GM03348 (cell line): ENCODE results near the gene CAPS2.
"Not testable (repeated sequence)": the region's sequence is repeated elsewhere in the genome, so short reads cannot be mapped to it uniquely, and the experiment has no call there.

Experiments
- DNase-seq: peaks from one replicate; pipeline ENCODE4 v3.0.0; 2012; ENCODE audit warnings: low spot score

Gene CAPS2

GRCh38 chr12:75329918-75330826 lies at the start of gene CAPS2:
CAPS2 (minus strand) TSS chr12:75330324; CDS start chr12:75326498, 3,826 bp downstream.
- DNase-seq = peak; percentile 95

GRCh38 chr12:75378354-75378753 lies 48.2 kb upstream of the CAPS2 start:
- DNase-seq = peak; percentile 42

DNA sequence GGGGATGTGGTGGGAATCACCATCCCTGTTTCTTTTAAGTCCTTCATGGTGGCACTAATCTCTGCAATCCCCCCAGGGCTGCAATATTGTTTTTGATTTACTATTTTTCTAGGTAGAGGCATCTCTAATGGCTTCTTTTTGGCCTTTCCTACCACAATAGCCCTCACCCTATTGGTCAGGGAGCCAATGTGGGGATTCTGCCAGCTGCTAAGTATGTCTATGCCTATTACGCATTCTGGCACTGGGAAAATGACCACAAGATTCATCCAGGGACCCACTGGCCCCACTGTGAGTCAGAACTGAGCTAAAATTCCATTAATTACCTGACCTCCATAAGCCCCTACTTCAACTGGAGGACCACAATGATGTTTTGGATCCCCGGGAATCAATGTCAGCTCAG lies 44.8 kb upstream of the CAPS2 start:
- DNase-seq = no peak

DNA sequence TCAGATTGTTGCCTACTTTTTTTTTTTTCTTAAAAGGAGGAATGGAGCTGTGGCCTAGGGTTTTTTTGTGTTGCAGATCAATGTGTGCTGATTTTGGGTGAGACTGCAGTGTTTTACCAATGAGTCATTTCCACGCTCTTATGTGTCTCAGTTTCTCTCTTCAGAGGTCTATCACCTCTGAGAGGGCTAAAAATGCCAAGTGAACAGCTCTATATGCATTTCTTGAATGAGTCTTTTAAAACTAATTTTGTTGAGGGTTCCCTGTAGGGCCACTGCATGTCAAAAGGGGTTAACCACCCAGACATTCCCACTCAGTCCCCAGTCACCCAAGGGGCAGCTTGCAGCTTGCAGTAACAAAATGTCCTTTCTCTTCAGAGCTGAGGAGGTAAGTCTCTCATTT lies 36.5 kb upstream of the CAPS2 start:
- no peak for DNase-seq

DNA sequence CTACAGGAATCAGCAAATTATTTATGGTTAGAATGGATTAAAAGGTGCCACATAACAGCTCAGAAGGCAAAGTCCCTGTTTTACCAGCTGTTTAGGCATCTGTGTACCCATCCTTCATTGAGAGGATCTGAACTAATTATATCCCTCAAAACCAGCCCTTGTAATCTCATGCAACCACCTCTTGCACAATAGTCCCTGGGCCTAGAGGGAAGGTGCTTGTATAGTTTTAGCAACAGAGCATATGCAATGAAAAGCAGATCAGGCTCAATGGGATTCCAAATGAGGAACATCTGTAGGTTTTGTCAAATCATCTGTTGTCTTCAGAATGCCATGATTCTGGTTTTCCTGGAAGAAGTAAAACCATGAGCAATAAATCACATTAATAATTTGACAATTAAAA lies 34.8 kb upstream of the CAPS2 start:
- DNase-seq = peak; percentile 27

- DNase-seq = no peak
These were observed 31.3 kb upstream of the CAPS2 start for GRCh38 chr12:75361408-75361807.

DNA sequence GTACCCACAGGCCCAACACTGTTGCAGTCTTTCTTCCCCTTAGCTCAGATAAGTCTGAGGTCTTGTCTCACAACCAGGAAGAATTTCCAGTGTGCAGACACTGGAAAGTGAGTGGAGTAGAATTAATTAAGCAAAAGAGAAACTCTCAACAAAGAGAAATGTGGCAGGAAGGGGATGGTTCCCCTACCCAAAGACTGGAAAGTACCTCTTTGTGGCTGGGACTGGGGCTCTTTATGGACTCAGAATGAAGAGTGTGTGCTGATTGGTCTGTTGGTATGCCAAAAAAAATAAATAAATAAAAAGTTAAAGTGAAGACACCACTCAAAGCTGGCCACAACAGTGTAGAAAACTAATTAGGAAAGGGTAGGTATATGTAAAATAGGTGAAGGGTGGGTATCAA lies 30.8 kb upstream of the CAPS2 start:
- DNase-seq = no peak

DNA sequence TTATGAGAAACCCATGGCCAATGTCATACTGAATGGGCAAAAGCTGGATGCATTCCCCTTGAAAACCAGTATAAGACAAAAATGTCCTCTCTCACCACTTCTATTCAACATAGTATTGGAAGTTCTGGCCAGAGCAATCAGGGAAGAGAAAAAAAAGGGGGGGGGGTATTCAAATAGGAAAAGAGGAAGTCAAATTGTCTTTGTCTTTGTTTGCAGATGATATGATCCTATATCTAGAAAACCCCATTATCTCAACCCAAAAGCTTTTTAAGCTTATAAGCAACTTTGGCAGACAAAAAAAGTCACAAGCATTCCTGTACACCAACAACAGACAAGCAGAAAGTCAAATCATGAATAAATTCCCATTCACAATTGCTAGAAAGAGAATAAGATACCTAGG lies 23.9 kb upstream of the CAPS2 start:
- DNase-seq = no peak

DNA sequence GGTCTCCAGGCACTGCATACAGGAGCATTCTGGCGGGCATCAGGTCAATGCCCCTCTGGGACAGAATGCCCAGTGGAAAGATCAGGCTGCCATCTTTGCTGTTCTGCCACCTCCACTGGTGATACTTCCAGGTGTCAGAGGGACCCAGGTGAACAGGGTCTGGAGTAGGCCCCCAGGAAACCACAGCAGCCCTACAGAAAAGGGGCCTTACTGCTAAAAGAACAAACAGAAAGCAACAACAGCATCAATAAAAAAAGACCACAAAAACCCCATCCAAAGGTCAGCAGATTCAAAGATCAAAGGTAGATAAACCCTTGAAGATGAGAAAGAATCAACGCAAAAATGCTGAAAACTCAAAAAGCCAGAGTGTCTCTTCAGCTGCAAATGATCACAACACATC lies 20.3 kb upstream of the CAPS2 start:
- DNase-seq = no peak

GRCh38 chr12:75349946-75350345 lies 19.8 kb upstream of the CAPS2 start:
- DNase-seq = no peak

DNA sequence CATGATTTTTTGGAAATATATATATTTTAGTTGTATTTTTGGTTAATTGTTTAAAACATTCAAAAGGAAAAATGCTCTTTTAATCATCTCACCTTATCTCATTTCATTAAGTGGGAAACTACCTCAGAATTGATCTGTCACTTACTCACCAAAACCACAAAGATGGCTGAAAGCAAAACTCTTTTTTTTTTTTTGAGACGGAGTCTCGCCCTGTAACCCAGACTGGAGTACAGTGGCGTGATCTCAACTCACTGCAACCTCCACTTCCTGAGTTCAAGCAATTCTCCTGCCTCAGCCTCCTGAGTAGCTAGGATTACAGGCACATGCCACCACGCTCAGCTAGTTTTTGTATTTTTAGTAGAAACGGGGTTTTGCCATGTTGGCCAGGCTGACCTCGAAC lies 16.1 kb upstream of the CAPS2 start:
- not testable (repeated sequence) for DNase-seq

GRCh38 chr12:75345531-75345930 lies 15.4 kb upstream of the CAPS2 start:
- DNase-seq = no peak

DNA sequence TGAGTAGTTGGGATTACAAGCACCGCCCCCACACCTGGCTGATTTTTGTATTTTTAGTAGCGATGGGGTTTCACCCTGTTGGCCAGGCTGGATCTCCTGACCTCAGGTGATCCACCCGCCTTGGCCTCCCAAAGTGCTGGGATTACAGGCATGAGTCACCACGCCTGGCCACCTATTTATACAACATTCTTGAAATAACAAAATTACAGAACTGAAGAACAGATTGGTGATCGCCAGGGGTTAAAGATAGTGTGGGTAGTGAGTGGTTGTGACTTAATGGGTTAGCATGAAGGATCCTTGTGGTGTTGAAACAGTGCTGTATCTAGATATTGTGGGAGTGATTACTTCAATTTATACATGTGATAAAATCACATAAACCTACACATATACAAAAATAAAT lies 11.7 kb upstream of the CAPS2 start:
- no peak for DNase-seq

DNA sequence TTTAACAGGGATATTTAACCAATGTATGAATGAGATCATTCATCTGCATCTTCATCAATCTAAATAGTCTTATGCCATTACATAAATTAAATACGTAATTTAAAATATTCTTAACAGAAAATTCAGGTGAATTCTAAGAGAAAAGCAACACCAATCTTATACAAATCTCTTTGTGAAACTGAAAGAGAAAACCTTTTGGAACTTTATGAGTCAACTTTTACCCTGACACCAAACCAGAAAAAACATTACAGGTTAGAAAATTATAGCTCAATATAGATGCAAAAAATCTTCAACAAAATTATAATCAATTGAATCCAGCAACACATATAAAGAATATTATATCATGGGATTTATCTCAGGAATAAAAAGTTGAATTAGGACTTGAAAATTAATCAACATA lies 7.8 kb upstream of the CAPS2 start:
- no peak for DNase-seq

DNA sequence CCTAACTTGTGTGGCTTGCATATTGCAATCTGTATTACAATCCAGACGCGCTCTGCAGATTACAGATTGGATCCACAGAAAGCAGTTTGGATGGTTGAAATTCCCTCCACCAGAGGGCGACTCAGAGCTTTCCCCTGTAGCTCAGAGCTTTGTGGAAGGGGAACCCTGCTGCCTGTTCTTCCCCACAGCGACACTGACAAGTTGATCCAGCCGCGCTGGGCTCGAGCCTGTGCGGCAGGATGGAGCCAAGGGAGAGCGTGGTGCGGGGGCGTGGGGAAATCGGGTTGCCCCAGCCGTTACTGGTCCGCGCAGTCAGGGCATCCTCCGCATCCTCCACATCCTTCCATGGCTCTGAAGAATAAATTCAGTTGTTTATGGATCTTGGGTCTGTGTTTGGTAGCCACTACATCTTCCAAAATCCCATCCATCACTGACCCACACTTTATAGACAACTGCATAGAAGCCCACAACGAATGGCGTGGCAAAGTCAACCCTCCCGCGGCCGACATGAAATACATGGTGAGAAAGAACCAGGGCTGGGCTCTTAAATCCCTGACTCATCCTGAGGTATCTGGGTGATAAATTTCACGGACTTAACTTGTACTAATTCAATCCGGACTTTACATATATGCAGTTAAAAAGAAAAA lies 4.4 kb upstream of the CAPS2 start, which contains the start of gene GLIPR1L1:
Gene GLIPR1L1, plus strand, starts transcription at position 287 of the 647 bp plus-strand sequence. Its CDS starts 59 bp downstream, at position 346.
- DNase-seq = peak; percentile 83

- DNase-seq = no peak
These were observed 2.5 kb downstream of the CAPS2 start for GRCh38 chr12:75327642-75328041.

DNA sequence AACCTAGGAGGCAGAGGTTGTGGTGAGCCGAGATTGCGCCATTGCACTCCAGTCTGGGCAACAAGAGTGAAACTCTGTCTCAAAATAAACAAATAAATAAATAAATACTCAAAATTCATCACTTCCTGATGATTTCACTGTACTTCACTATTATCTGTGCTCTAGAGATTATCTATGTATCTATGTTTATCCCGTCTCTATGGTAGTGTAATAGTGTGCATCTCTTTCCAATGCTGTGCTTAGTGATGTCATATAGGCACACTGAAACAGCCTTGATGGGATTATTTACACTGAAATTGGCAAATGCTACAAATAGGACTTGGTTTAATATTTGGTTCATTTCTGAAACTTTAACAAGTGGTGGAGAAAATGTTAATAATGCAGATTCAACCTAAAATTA lies 6.5 kb downstream of the CAPS2 start:
- no peak for DNase-seq

GRCh38 chr12:75322464-75322863 lies 7.7 kb downstream of the CAPS2 start:
- peak; percentile 49 for DNase-seq

DNA sequence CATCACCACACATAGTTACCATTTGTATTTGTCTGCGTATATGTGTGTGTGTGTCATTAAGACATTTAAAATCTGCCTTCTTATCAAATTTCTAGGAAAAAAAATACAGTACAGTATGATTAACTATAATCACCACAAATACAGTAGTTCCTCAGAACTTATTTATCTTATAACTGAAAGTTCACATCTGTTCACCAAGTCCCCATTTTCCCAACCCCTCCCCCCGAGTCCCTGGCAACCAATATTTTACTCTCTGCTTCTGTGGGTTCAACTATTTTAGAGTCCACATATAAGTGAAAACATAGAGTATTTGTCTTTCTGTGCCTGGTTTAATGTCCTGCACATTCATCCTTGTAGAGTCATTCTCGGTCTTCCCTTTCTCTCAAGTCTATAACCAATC lies 12.3 kb downstream of the CAPS2 start:
- DNase-seq = no peak

GRCh38 chr12:75315518-75315917 lies 14.6 kb downstream of the CAPS2 start:
- peak; percentile 41 for DNase-seq

- no peak for DNase-seq
These were observed 18.8 kb downstream of the CAPS2 start for GRCh38 chr12:75311369-75311768.

- DNase-seq = no peak
These were observed 21.8 kb downstream of the CAPS2 start for GRCh38 chr12:75308279-75308678.
